Calu3 (cell line): ENCODE data around the gene ARRB1. TPM values are rescaled to one million over a fixed set of nuclear protein-coding genes. Genes with fewer than 3 reads are reported as not detected.

ENCODE experiments used
- BruUV-seq: library from RNA; stranded (reverse); fragments of 400-500 nt; replicated peaks from 2 replicates; lab custom pipeline; 2021; lab: Mats Ljungman, UMichigan
- CTCF ChIA-PET: fragments of 300-600 bp; sonication (Branson Sonifier 250); formaldehyde crosslinking; loops from one replicate; lab custom pipeline; 2022; ENCODE audit warnings: antibody characterized with exemption; lab: Charles Lee
- DNase-seq: peaks from one replicate; pipeline ENCODE4 v3.0.0; 2022
- H3K27ac Mint-ChIP-seq: one replicate; pipeline ENCODE4 v1.8.0; 2022; ENCODE audit warnings: mixed read lengths; ENCODE audit not compliant: unreplicated experiment
- H3K27me3 Mint-ChIP-seq: one replicate; pipeline ENCODE4 v1.8.0; 2022; ENCODE audit warnings: mixed read lengths; ENCODE audit not compliant: unreplicated experiment
- H3K36me3 Mint-ChIP-seq: one replicate; pipeline ENCODE4 v1.8.0; 2022; ENCODE audit warnings: mild to moderate bottlenecking, moderate library complexity, mixed read lengths; ENCODE audit not compliant: insufficient read depth, unreplicated experiment
- H3K4me1 Mint-ChIP-seq: one replicate; pipeline ENCODE4 v1.8.0; 2022; ENCODE audit warnings: mild to moderate bottlenecking, low read depth, mixed read lengths; ENCODE audit not compliant: unreplicated experiment
- H3K4me3 Mint-ChIP-seq: one replicate; pipeline ENCODE4 v1.8.0; 2022; ENCODE audit warnings: mild to moderate bottlenecking, low read depth, moderate library complexity, mixed read lengths; ENCODE audit not compliant: unreplicated experiment
- H3K9me3 Mint-ChIP-seq: one replicate; pipeline ENCODE4 v1.8.0; 2022; ENCODE audit warnings: low read depth, mixed read lengths; ENCODE audit not compliant: unreplicated experiment
- CTCF ChIP-seq: fragments of 200-600 bp; IDR thresholded peaks from one replicate; pipeline ENCODE4 v1.8.0; 2022; ENCODE audit warnings: antibody characterized with exemption; ENCODE audit not compliant: unreplicated experiment
- intact Hi-C: fragments of 100-400 bp; cut with micrococcal nuclease; formaldehyde crosslinking; loops from one replicate; pipeline ENCODE4 v1.10.0; 2022; ENCODE audit not compliant: unreplicated experiment
- total RNA-seq: library from RNA; stranded (reverse); gene quantifications from 2 replicates; pipeline ENCODE4 v1.2.3, GENCODE V29; 2022

Gene ARRB1
- total RNA-seq, 1 experiment from 2014 or later = 8.7 TPM

GRCh38 chr11:75311858-75312288, 39.6 kb downstream of the ARRB1 start:
- no TSS peak for BruUV-seq
- DNase-seq = no peak
- Mint-ChIP-seq H3K4me3 (no peak overlapping the region), H3K4me1 (no peaks in the 10 kb centered on the region), H3K27me3 (no peaks in the 10 kb centered on the region), H3K9me3 (no peaks in the 10 kb centered on the region), H3K36me3 (peaks cover 6% of the 10 kb centered on the region), H3K27ac (no peak overlapping the region)
- CTCF ChIA-PET = no interaction called here
- intact Hi-C loops = no loop called here
- TF ChIP-seq CTCF = no peak

- Mint-ChIP-seq H3K4me3 (no peak overlapping the region), H3K4me1 (no peaks in the 10 kb centered on the region), H3K27ac (no peak overlapping the region), H3K9me3 (no peaks in the 10 kb centered on the region), H3K27me3 (no peaks in the 10 kb centered on the region), H3K36me3 (peaks cover 6% of the 10 kb centered on the region)
- no peak for TF ChIP-seq CTCF
- CTCF ChIA-PET = interaction anchor here (0.6 kb wide), 1 partner anchor 1688 kb away, joined by 4 read pairs; no protein-coding TSS in a partner anchor
- no peak for DNase-seq
- no TSS peak for BruUV-seq
- intact Hi-C loops = no loop called here
Measured at GRCh38 chr11:75308986-75309385, 42.5 kb downstream of the ARRB1 start.

DNA sequence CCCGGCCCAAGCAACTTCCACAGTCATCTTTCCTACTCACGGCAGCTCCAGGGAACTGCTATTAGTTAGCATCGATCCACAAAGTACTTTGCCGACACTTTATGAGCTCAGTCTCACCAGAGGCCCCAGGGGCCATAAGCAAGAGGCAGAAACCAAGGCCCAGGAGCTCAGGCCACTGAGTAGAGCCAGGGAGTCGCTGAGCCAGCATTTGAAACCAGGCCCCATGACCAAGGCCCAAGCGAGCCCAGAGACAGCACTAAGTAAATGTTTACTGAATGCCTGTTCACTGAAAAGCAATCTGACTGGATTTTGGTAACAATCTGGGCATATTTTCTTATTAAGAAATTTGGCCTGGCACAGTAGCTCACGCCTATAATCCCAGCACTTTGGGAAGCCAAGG, 43.3 kb downstream of the ARRB1 start:
- intact Hi-C loops = no loop called here
- DNase-seq = no peak
- Mint-ChIP-seq H3K36me3 (peaks cover 6% of the 10 kb centered on the region), H3K9me3 (no peaks in the 10 kb centered on the region), H3K27me3 (no peaks in the 10 kb centered on the region), H3K4me3 (no peak overlapping the region), H3K4me1 (no peaks in the 10 kb centered on the region), H3K27ac (no peak overlapping the region)
- CTCF ChIA-PET = interaction anchor here (1.1 kb wide), 1 partner anchor 61 kb away, joined by 3 read pairs; no protein-coding TSS in a partner anchor
- TF ChIP-seq CTCF = no peak
- no TSS peak for BruUV-seq

DNA sequence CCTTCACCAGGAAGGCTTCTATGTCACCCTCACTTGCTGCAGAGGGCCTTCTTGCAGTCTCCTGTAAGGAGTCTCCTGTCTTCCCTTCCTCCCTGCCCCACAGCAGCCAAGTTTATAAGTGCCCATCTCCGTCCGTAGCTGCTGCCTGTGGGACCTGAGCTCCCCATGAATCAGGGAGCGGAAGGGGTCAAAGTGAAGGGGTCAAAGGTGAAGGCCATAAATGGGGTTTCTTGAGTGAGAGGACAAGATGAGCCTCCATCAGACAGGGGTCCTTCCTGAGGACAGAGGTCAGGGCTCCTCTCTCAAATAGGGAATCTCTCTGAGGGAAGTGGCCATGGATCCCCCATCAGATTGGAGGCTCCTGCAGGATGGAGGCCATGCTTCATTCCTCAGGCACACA, 44.4 kb downstream of the ARRB1 start:
- no peak for TF ChIP-seq CTCF
- Mint-ChIP-seq H3K9me3 (no peaks in the 10 kb centered on the region), H3K4me3 (no peak overlapping the region), H3K4me1 (no peaks in the 10 kb centered on the region), H3K27me3 (no peaks in the 10 kb centered on the region), H3K27ac (no peak overlapping the region), H3K36me3 (peaks cover 6% of the 10 kb centered on the region)
- CTCF ChIA-PET = interaction anchor here (0.6 to 1.1 kb wide), 2 partner anchors 60 to 126 kb away, joined by 3 to 7 read pairs; partner anchors contain the start of gene KLHL35
- no TSS peak for BruUV-seq
- intact Hi-C loops = no loop called here
- DNase-seq = no peak
